WTC11 (cell line): ENCODE results near the gene CCNQ. TPM values are rescaled to one million over a fixed set of nuclear protein-coding genes. Genes with fewer than 3 reads are reported as not detected.
A peak's percentile ranks its signal among the peaks of the same experiment; 100 is the strongest.

Source experiments
- AFF4 ChIP-seq: sonication (generic); formaldehyde crosslinking; IDR thresholded peaks from 2 replicates; pipeline ENCODE4 v1.8.1; 2023; ENCODE audit warnings: mild to moderate bottlenecking, missing genetic modification reagents, borderline replicate concordance
- CBFB ChIP-seq: sonication (generic); formaldehyde crosslinking; IDR thresholded peaks from 2 replicates; pipeline ENCODE4 v1.8.1; 2022; ENCODE audit warnings: mild to moderate bottlenecking, low read depth, missing genetic modification reagents
- CTCF ChIP-seq: fragments of 200-600 bp; IDR thresholded peaks from 2 replicates; pipeline ENCODE4 v1.8.0; 2022; ENCODE audit warnings: antibody characterized with exemption
- E2F1 ChIP-seq: sonication (generic); formaldehyde crosslinking; IDR thresholded peaks from 2 replicates; pipeline ENCODE4 v1.8.0; 2022; ENCODE audit warnings: mild to moderate bottlenecking, missing genetic modification reagents
- E2F4 ChIP-seq: sonication (generic); formaldehyde crosslinking; IDR thresholded peaks from 2 replicates; pipeline ENCODE4 v1.8.1; 2022; ENCODE audit warnings: low read depth, mild to moderate bottlenecking, moderate library complexity, missing genetic modification reagents, borderline replicate concordance
- FOXJ3 ChIP-seq: sonication (generic); formaldehyde crosslinking; IDR thresholded peaks from 2 replicates; pipeline ENCODE4 v1.9.0; 2021; ENCODE audit warnings: missing genetic modification reagents, mild to moderate bottlenecking, borderline replicate concordance
- FOXK1 ChIP-seq: sonication (generic); formaldehyde crosslinking; IDR thresholded peaks from 2 replicates; pipeline ENCODE4 v1.8.0; 2022; ENCODE audit warnings: mild to moderate bottlenecking, moderate library complexity, missing genetic modification reagents
- FOXP4 ChIP-seq: sonication (generic); formaldehyde crosslinking; IDR thresholded peaks from 2 replicates; pipeline ENCODE4 v1.8.0; 2022; ENCODE audit warnings: mild to moderate bottlenecking, missing genetic modification reagents
- GABPB1 ChIP-seq: sonication (generic); formaldehyde crosslinking; IDR thresholded peaks from 2 replicates; pipeline ENCODE4 v1.8.1; 2023; ENCODE audit warnings: mild to moderate bottlenecking, missing genetic modification reagents
- HMGA2 ChIP-seq: fragments of 250-450 bp; sonication (Bioruptor Pico); IDR thresholded peaks from 2 replicates; pipeline ENCODE4 v1.4.0; 2021; ENCODE audit warnings: mild to moderate bottlenecking, moderate library complexity
- NFE2L1 ChIP-seq: sonication (generic); formaldehyde crosslinking; IDR thresholded peaks from 2 replicates; pipeline ENCODE4 v1.8.1; 2023; ENCODE audit warnings: missing genetic modification reagents
- NFYB ChIP-seq: sonication (generic); formaldehyde crosslinking; conservative IDR thresholded peaks from 2 replicates; pipeline ENCODE4 v1.8.0; 2022; ENCODE audit warnings: low read depth, missing genetic modification reagents
- PREB ChIP-seq: sonication (generic); formaldehyde crosslinking; IDR thresholded peaks from 2 replicates; pipeline ENCODE4 v1.8.1; 2022; ENCODE audit warnings: mild to moderate bottlenecking, missing genetic modification reagents, moderate library complexity, borderline replicate concordance
- SP1 ChIP-seq: sonication (generic); formaldehyde crosslinking; conservative IDR thresholded peaks from 2 replicates; pipeline ENCODE4 v1.8.1; 2022; ENCODE audit warnings: missing genetic modification reagents
- TEAD1 ChIP-seq: sonication (generic); formaldehyde crosslinking; IDR thresholded peaks from 2 replicates; pipeline ENCODE4 v1.8.0; 2022; ENCODE audit warnings: mild to moderate bottlenecking, missing genetic modification reagents
- USF1 ChIP-seq: sonication (generic); formaldehyde crosslinking; IDR thresholded peaks from 2 replicates; pipeline ENCODE4 v1.8.0; 2022; ENCODE audit warnings: mild to moderate bottlenecking, missing genetic modification reagents
- ZNF219 ChIP-seq: sonication (generic); formaldehyde crosslinking; IDR thresholded peaks from 2 replicates; pipeline ENCODE4 v1.8.0; 2023; ENCODE audit warnings: missing genetic modification reagents, mild to moderate bottlenecking, borderline replicate concordance
- ZNF416 ChIP-seq: fragments of 250-450 bp; sonication (Bioruptor Pico); IDR thresholded peaks from 2 replicates; pipeline ENCODE4 v1.9.0; 2021; ENCODE audit warnings: mild to moderate bottlenecking, inconsistent platforms
- ZNF512 ChIP-seq: sonication (generic); formaldehyde crosslinking; IDR thresholded peaks from 2 replicates; pipeline ENCODE4 v1.8.1; 2022; ENCODE audit warnings: missing genetic modification reagents, borderline replicate concordance
- total RNA-seq: library from RNA; stranded (reverse); gene quantifications from 3 replicates; pipeline ENCODE4 v1.2.3, GENCODE V29; 2021

Gene CCNQ
- total RNA-seq, 1 experiment from 2014 or later, result 17.4 TPM

- no peak for TF ChIP-seq AFF4 (CRISPR knock-in tag)
- no peak for TF ChIP-seq HMGA2 (CRISPR knock-in tag)
- no peak for TF ChIP-seq ZNF219
- no peak for TF ChIP-seq CBFB (CRISPR knock-in tag)
- TF ChIP-seq FOXP4 (CRISPR knock-in tag), result peak; percentile 91; the same call in 1 of the 2 replicates
- peak; percentile 73; the same call in 1 of the 2 replicates for TF ChIP-seq FOXK1 (CRISPR knock-in tag)
- TF ChIP-seq USF1 (CRISPR knock-in tag), result peak; percentile 61
- TF ChIP-seq NFE2L1, result no peak
- no peak for TF ChIP-seq PREB (CRISPR knock-in tag)
- TF ChIP-seq E2F4, result no peak
- TF ChIP-seq CTCF, result peak; percentile 59
- 0 out of 2 replicates have a peak, but pooled peaks have one; percentile 16 for TF ChIP-seq NFYB
- no peak for TF ChIP-seq SP1 (CRISPR knock-in tag)
- no peak for TF ChIP-seq FOXJ3
- TF ChIP-seq ZNF512, result no peak
- peak; percentile 74 for TF ChIP-seq TEAD1 (CRISPR knock-in tag)
- TF ChIP-seq E2F1 (CRISPR knock-in tag), result no peak
- TF ChIP-seq GABPB1, result peak; percentile 37; the same call in 1 of the 2 replicates
- TF ChIP-seq ZNF416 (CRISPR knock-in tag), result no peak
Measured at GRCh38 chrX:153609917-153610835, 11.2 kb upstream of the CCNQ start (continued).
